ENCODE measurements around the gene C6orf58.

The C6orf58 gene

GRCh38 chr6:127576874-127577273, at the start of gene C6orf58:
TSS of gene C6orf58 (plus strand) at chr6:127577174. CDS start at chr6:127577186, 12 bp downstream.
- no peak for DNase-seq (ENCODE audit: low read depth)

GRCh38 chr6:127533011-127533410, 44.0 kb upstream of the C6orf58 start:
- no peak for DNase-seq (ENCODE audit: low read depth)

- no peak for DNase-seq (ENCODE audit: low read depth)
These were observed 43.2 kb upstream of the C6orf58 start for GRCh38 chr6:127533736-127534135.

GRCh38 chr6:127538750-127539264, 38.2 kb upstream of the C6orf58 start:
- no peak for DNase-seq (ENCODE audit: low read depth)

GRCh38 chr6:127539272-127539671, 37.7 kb upstream of the C6orf58 start:
- DNase-seq (ENCODE audit: low read depth), result no peak

GRCh38 chr6:127547215-127547614, 29.8 kb upstream of the C6orf58 start:
- DNase-seq (ENCODE audit: low read depth), result no peak

- DNase-seq (ENCODE audit: low read depth), result no peak
These were observed 28.9 kb upstream of the C6orf58 start for GRCh38 chr6:127547904-127548649.

- DNase-seq (ENCODE audit: low read depth), result no peak
These were observed 26.6 kb upstream of the C6orf58 start for GRCh38 chr6:127550403-127550802.

GRCh38 chr6:127554435-127555006, 22.5 kb upstream of the C6orf58 start:
- DNase-seq (ENCODE audit: low read depth), result no peak

- DNase-seq (ENCODE audit: low read depth), result no peak
These were observed 15.3 kb upstream of the C6orf58 start for GRCh38 chr6:127561660-127562059.

- no peak for DNase-seq (ENCODE audit: low read depth)
These were observed 12.2 kb upstream of the C6orf58 start for GRCh38 chr6:127564761-127565160.

GRCh38 chr6:127566119-127566518, 10.9 kb upstream of the C6orf58 start:
- no peak for DNase-seq (ENCODE audit: low read depth)

GRCh38 chr6:127566651-127567050, 10.3 kb upstream of the C6orf58 start:
- DNase-seq (ENCODE audit: low read depth), result no peak

GRCh38 chr6:127567476-127567875, 9.5 kb upstream of the C6orf58 start:
- no peak for DNase-seq (ENCODE audit: low read depth)

GRCh38 chr6:127570739-127571389, 6.1 kb upstream of the C6orf58 start:
- no peak for DNase-seq (ENCODE audit: low read depth)

GRCh38 chr6:127578900-127579299, 1.9 kb downstream of the C6orf58 start:
- DNase-seq (ENCODE audit: low read depth), result no peak

- no peak for DNase-seq (ENCODE audit: low read depth)
These were observed 4.6 kb downstream of the C6orf58 start for GRCh38 chr6:127581576-127581975.

GRCh38 chr6:127582777-127583462, 5.9 kb downstream of the C6orf58 start:
- no peak for DNase-seq (ENCODE audit: low read depth)

GRCh38 chr6:127585123-127585522, 8.1 kb downstream of the C6orf58 start:
- DNase-seq (ENCODE audit: low read depth), result no peak

GRCh38 chr6:127586372-127586771, 9.4 kb downstream of the C6orf58 start:
- no peak for DNase-seq (ENCODE audit: low read depth)

- DNase-seq (ENCODE audit: low read depth), result no peak
These were observed 10.9 kb downstream of the C6orf58 start for GRCh38 chr6:127587875-127588274.

- DNase-seq (ENCODE audit: low read depth), result no peak
These were observed 12.2 kb downstream of the C6orf58 start for GRCh38 chr6:127589135-127589534.

Data from stimulated activated CD8-positive, alpha-beta memory T cell treated with anti-CD3 and anti-CD28 coated beads, Interleukin-12 subunit alpha, Interleukin-12 subunit beta, amount 100 ng/mL, for 1 hour (primary cell).